PC-9 (cell line): ENCODE measurements around the gene CPS1.

ENCODE experiments used
- EZH2 ChIP-seq: fragments of 200-600 bp; sonication (generic); IDR thresholded peaks from 2 replicates; pipeline ENCODE4 v1.8.0; 2017; ENCODE audit warnings: antibody characterized with exemption, low read depth
- TF ChIP-seq, protein P1 (sequence below): fragments of 200-600 bp; sonication (generic); conservative IDR thresholded peaks from 2 replicates; pipeline ENCODE4 v1.6.1; 2017; ENCODE audit warnings: mixed run types, antibody characterized with exemption, mild to moderate bottlenecking, moderate library complexity

DNA sequence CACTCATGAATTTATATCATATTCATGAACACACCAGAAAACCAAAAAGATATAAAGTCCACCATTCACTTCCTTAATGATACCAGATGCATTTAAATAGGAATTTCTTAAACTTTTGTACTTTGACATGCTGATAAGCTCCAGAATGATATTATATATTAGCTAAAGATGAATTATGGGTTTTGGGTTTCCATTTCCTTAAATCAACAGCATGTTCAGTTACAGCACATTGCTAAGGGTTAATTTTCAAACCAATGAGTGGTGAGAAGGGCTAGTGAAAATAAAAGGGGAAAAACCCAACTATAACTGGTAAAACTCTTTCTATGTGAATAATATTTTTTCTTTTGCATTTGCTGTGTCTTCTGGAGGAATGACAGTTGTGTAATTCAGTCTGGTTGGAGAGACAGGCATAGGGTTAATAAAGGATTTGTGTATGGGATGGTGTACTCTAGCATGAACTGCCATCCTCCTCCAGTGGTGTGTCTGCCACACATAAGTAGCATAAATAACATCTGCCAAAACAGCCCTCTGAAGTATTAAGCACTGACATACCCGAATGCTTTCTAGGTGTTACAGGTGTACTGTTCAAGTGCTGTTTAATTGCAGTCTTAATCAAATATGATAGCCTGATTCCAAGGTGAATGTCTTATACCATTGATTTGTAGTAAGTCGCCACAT, 19.3 kb upstream of the CPS1 start:
- TF ChIP-seq, protein P1, sequence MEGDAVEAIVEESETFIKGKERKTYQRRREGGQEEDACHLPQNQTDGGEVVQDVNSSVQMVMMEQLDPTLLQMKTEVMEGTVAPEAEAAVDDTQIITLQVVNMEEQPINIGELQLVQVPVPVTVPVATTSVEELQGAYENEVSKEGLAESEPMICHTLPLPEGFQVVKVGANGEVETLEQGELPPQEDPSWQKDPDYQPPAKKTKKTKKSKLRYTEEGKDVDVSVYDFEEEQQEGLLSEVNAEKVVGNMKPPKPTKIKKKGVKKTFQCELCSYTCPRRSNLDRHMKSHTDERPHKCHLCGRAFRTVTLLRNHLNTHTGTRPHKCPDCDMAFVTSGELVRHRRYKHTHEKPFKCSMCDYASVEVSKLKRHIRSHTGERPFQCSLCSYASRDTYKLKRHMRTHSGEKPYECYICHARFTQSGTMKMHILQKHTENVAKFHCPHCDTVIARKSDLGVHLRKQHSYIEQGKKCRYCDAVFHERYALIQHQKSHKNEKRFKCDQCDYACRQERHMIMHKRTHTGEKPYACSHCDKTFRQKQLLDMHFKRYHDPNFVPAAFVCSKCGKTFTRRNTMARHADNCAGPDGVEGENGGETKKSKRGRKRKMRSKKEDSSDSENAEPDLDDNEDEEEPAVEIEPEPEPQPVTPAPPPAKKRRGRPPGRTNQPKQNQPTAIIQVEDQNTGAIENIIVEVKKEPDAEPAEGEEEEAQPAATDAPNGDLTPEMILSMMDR = no peak
- TF ChIP-seq EZH2 = no peak
